ENCODE results near the gene TMEM115.

TMEM115 gene

GRCh38 chr3:50351323-50351697 is 8.0 kb downstream of the TMEM115 start:
- DNase-seq, result no peak

- peak; percentile 92 to 94 for DNase-seq
These were observed 8.6 kb downstream of the TMEM115 start, which contains the start of the genes CYB561D2 and NPRL2 for GRCh38 chr3:50350527-50351322. Gene CYB561D2 (plus strand): TSS chr3:50350862. CDS start chr3:50351434, 572 bp downstream. Gene NPRL2 (minus strand): TSS chr3:50350775. CDS start chr3:50350652, 123 bp downstream.

GRCh38 chr3:50350213-50350526 is 9.2 kb downstream of the TMEM115 start:
- no peak for DNase-seq

DNA sequence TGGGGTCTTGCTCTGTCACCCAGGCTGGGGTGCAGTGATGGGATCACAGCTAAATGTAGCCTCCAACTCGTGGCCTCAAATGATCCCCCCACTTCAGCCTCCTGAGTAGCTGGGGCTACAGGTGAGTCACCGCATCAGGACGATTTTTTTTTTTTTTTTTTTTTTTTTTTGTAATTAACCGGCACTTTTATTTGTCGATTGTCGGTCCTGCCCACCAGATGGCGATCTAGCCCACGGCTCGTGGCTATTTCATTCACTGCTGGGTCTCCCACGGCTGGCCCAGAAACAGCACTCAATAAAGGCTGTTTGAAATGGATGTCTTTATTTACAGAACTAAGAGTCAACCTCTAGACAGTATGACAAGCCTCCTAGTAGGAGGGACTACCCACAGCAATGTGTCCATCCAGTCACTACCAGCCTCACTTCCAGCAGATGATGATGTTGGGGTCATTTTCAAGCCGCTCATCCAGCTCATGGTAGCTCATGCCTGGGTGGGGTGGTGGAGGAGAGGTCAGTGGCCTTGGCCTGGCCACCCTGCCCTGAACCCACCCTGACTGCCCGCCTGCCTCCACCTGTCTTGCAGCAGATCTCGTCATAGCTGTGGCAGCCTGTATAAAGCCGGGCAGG is 12.0 kb downstream of the TMEM115 start:
- peak; percentile 15 to 77 for DNase-seq

DNA sequence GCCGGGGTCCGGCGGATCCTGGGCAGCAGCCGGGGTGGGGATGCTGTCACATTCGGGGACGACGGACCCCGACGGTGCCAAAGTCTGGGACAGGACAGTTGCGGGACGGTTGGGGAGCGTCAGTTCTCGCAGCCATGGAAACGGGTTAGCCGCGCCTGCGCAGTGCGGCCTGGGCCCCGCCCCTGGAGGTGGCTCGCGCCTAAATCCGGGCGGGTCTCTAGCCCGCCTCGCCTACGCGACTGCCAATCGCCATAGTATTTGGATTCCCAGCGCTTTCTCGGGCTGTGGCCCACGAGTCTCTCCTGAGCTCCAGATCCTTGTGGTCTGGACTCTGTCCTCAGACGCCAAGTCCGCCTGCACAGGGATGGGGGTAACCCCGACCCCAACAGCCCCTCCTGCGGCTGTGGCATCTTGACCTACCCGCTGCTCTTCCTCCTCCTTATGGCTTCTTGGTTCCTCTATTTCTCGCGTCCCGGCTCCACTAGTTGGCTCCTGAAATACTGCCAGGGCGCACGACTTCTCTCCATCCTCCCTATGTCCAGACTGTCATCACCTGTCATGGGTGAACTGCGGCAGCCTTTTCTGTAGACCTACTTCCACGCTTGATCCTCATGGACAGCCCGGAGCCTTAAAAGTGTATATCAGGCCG is 13.6 kb downstream of the TMEM115 start, which contains the start of gene ZMYND10:
Gene ZMYND10 (minus strand): TSS at position 147 of the 649 bp plus-strand sequence. CDS start 153 bp downstream, outside the sequence.
- no peak for DNase-seq

DNA sequence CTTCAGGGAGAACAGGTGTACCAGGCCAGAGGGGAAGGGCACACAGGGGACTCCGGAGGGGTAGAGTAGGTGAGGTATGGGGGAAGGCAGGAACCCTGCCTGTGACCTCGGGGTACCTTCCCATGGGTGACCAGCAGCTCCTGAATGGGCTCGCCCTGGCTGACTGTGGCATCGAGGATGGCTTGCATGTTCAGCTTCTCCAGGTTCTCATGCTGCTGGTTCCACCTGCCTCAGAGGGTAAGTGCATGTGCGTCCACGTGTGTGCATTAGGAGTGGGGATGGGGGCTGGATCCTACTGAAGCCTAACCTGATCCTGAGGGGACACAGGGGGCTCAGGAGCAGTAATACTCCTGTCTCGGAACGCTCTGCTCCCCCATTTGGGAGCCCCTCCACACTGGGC is 14.3 kb downstream of the TMEM115 start:
- no peak for DNase-seq

DNA sequence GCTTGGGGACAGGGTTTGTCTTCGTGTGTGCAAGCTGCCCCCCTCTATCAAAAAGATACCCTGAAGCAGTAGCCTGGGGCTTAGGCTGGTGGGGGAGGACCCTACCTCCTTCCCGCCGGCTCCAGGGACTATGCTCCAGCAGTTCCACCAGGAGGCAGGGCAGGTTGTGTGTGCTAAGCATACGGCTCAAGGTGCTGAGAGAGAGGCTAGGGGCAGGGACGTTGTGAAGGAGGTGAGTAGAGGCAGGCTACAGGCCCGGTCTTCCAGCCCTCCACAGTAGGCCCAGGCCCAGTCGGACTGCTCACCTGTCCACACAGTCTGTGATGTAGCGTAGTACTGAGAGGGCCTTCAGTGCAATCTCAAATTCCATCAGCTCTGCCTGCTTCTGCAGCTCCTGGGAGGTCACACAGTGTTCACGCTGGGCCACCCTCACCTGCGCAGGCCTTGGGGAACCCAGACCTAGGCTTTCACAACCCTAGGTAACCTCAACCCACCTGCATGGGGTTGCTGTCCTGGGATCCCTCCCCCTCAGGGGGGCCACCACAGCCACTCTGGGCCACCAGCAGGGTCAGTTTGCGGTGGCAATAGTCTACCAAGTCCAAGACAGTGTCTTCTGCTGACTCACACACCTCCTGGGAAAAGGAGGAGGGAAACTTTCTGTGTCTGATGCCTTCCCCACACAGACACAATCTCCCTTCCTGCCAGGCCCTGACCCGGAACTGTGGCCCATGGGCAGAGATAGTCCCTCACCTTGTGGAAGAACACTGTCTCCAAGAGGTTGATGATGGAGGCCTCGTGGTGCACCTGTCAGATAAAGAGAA is 16.3 kb downstream of the TMEM115 start:
- no peak for DNase-seq

DNA sequence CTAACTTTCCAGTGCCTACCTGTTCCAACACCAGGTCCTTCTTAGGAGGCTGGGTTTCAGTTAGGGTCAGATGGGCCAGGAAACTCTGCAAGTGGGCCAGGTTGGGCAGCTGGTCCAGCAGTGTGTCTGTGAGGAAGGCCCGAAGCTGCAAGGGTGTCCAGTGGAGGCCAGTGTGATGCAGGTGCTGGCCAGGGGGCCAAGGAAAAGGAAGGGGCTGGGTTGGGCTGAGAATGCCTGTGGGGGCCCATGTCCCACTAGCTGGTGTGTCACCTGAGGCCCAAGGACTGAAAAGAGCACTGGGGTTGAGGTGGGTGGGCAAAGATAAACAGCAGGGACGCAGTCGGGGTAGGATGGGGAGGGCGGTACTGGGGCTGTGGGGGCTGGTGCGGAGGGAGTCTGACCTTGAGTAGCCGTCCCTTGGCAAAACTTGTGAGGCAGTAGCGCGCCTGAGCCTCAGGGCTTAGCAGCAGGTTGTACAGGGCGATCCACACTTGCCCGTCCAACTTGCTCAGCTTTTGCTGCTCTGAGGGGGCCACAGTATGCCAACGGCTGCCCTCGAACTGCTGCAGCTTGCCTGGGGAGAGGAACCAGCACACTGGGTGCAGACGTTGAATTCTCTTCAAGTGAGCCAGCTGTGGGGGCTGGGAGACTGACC is 17.2 kb downstream of the TMEM115 start:
- DNase-seq, result no peak

DNA sequence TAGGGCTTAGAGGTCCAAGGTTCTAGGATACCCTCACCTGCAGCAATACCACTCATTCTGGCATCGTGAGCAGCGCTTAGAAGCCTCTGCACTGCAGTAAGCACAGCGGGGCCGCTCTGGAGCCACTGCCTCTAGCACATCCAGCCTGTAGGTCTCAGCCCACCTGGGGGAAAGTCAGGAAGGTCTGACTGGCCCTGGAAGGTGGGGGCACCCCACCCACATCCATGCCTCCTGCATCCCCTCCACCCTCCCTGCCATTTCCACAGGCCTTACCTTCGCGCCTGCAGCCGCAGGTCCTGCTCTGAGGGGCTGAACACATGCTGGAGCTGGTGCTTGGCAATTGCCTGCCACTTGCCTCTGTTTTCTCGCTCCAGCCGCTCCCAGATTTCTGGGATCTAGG is 17.8 kb downstream of the TMEM115 start:
- no peak for DNase-seq

DNA sequence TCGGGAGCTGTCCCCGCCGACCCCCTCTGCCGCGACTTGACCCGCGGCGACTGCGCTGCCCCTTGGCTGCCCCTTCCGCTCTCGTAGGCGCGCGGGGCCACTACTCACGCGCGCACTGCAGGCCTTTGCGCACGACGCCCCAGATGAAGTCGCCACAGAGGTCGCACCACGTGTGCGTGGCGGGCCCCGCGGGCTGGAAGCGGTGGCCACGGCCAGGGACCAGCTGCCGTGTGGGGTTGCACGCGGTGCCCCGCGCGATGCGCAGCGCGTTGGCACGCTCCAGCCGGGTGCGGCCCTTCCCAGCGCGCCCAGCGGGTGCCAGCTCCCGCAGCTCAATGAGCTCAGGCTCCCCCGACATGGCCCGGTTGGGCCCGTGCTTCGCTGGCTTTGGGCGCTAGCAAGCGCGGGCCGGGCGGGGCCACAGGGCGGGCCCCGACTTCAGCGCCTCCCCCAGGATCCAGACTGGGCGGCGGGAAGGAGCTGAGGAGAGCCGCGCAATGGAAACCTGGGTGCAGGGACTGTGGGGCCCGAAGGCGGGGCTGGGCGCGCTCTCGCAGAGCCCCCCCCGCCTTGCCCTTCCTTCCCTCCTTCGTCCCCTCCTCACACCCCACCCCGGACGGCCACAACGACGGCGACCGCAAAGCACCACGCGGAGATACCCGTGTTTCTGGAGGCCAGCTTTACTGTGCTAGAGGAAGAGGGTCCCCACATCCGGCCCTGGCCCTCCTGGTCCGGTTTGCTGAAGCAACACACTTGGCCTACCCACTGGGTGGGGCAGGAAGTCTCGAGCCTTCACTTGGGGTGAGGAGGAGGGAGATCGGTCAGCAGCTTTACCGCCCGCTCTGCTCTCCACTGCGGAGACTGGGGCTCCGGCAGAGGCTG is 18.6 kb downstream of the TMEM115 start, which contains the start of gene RASSF1:
Gene RASSF1 (minus strand): TSS at position 389 of the 882 bp plus-strand sequence. CDS start 31 bp downstream, at position 358.
- DNase-seq, result no peak

DNA sequence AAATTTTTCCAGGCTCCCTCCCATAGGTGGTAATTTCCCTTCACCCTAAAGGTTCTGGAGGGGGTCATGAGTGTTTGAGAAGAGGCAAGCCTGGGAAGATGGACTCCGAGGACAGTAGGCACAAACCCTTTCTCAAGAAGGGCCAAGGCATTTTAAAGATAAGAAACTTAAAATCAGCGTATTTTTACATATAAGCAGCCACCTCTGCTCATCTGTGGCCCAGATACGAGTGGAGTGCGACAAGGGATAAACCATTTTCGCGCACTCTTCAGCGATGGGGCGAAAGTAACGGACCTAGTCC is 19.2 kb downstream of the TMEM115 start:
- no peak for DNase-seq

DNA sequence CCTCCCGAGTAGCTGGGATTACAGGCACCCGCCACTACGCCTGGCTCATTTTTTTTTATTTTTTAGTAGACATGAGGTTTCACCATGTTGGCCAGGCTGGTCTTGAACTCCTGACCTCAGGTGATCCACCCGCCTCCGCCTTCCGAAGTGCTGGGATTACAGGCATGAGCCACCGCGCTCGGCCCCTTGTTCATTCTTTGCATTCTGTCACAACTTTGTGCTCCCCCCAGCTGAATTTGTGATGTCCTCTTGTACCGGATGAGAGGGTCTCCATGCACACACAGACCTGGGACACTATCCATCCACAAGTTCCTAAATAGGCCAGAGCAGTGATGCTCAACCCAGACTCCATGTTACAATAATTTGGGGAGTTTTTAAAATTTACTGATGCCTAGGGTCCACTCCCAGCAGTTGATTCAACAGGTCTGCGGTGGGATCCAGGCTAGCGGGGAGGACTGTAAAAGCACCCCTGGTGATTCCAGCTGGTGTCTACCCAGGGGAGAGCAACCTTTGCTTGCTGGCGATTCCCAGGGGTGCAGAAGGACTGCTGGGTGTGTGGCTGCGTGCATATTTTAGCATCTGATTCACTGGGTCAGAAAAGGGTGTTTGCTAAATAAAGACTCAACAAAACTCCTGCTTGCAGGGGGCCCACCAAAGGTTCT is 19.7 kb downstream of the TMEM115 start:
- no peak for DNase-seq

DNA sequence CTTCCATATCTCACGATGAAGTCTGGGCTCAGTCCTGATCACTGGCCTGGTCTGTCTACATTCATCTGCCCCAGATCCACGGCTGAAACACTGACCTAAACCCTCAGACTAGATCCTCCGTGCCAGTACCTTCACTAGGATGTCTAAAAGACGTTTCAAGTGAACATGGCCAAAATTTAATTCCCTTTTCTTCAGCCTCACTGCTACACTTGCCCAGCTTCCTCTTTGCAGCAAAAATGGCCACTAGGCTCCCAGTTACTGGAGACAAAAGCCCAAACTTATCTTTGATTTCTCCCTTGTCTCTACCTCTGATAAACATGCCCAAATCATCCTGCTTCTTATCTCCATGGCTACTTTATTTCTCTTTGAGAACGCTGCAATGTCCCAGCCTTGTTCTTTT is 20.4 kb downstream of the TMEM115 start:
- no peak for DNase-seq

DNA sequence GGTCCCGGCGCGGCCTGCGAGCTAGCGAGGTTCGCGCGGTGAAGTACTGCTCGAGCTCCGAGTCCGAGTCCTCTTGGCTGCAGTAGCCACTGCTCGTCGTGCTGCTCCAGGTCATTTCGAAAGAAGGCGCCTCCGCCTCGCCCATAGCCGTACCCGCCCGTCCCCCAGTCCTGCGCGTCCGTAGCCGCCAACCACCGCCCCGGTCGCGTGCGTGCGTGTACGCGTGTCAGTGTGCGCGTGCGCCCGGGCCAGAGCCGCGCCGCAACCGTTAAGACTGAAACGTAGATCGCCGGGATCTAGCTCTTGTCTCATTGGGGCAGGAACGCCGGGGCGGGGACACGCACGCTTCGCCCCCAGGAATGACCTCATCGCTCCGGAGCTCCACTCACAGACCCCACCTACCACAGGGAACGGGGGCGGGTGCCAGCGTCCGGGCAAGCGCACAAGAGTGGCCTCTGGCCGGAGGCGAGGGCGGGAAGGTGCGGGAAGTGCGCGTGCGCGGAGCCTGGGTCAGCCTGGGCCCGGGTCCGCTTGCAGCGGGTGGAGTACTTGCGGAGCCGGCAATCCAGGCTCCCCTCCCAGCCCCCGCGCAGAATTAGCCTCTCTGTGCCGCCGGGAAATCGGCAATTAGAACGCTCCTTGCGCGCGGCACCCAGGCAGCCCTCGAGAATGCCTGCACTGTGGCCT is 22.0 kb downstream of the TMEM115 start:
- DNase-seq, result peak; percentile 93 to 96

GRCh38 chr3:50336452-50337174 is 22.7 kb downstream of the TMEM115 start:
- no peak for DNase-seq

GRCh38 chr3:50334339-50335075 is 24.8 kb downstream of the TMEM115 start:
- no peak for DNase-seq

- DNase-seq, result no peak
These were observed 25.5 kb downstream of the TMEM115 start for GRCh38 chr3:50333744-50334328.

DNA sequence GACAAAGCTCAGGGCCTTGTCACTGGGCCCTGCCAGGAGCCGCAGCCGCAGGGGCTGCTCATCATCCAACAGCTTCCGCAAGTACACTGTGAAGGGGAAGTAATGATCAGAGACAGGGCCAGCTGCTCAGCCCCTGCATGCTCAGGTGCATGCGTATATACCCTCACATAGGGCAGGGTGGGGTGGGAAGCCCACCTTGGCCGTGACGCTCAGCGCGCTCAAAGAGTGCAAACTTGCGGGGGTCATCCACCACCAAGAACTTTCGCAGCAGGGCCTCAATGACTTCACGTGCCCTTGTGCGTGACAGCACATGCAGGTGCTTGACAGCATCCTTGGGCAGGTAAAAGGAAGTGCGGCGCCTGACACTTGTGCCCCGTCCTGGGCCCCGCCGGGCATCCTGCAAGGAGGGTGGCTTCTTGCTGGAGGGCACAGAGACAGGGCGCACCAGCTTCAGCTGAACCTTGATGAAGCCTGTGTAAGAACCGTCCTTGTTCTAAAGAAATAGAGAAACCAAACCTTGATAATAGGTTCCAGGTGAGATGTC is 27.9 kb downstream of the TMEM115 start:
- DNase-seq, result no peak

All from cerebellar nuclear complex (tissue), 1 donor.